GM18909 (cell line): Measurements from ENCODE around the gene MPV17.
"Not testable (repeated sequence)": the region's sequence is repeated elsewhere in the genome, so short reads cannot be mapped to it uniquely, and the experiment has no call there.

ENCODE experiments used
- ATAC-seq: cut with Tn5 transposase; IDR thresholded peaks from one replicate; pipeline ENCODE4 v1.9.1; 2021; ENCODE audit warnings: mild to moderate bottlenecking; ENCODE audit not compliant: unreplicated experiment, poor library complexity

The MPV17 gene

GRCh38 chr2:27303093-27304025, 19.5 kb downstream of the MPV17 start:
- ATAC-seq = no peak

- not testable (repeated sequence) for ATAC-seq
Measured at GRCh38 chr2:27300606-27301005, 22.3 kb downstream of the MPV17 start.

GRCh38 chr2:27298391-27299080, 24.4 kb downstream of the MPV17 start:
- ATAC-seq = no peak

GRCh38 chr2:27297195-27297594, 25.7 kb downstream of the MPV17 start:
- no peak for ATAC-seq

- no peak for ATAC-seq
Measured at GRCh38 chr2:27296481-27296880, 26.4 kb downstream of the MPV17 start.

- ATAC-seq = no peak
Measured at GRCh38 chr2:27294928-27295327, 28.0 kb downstream of the MPV17 start.

GRCh38 chr2:27291865-27292264, 31.0 kb downstream of the MPV17 start:
- ATAC-seq = no peak

GRCh38 chr2:27290549-27290948, 32.3 kb downstream of the MPV17 start:
- no peak for ATAC-seq

GRCh38 chr2:27288610-27289009, 34.3 kb downstream of the MPV17 start:
- ATAC-seq = no peak

GRCh38 chr2:27285481-27285880, 37.4 kb downstream of the MPV17 start:
- no peak for ATAC-seq

GRCh38 chr2:27284996-27285395, 37.9 kb downstream of the MPV17 start:
- ATAC-seq = no peak

- no peak for ATAC-seq
Measured at GRCh38 chr2:27282892-27283291, 40.0 kb downstream of the MPV17 start.

- no peak for ATAC-seq
Measured at GRCh38 chr2:27281855-27282559, 40.9 kb downstream of the MPV17 start, which contains the start of gene TRIM54. TSS of gene TRIM54 (plus strand) at chr2:27282429. CDS start at chr2:27282732, 303 bp downstream.

- no peak for ATAC-seq
Measured at GRCh38 chr2:27281442-27281841, 41.5 kb downstream of the MPV17 start.

GRCh38 chr2:27280826-27281225, 42.1 kb downstream of the MPV17 start:
- no peak for ATAC-seq

- ATAC-seq = no peak
Measured at GRCh38 chr2:27278010-27278409, 44.9 kb downstream of the MPV17 start.

GRCh38 chr2:27275211-27276150, 47.4 kb downstream of the MPV17 start, which contains the start of gene DNAJC5G:
TSS of gene DNAJC5G (plus strand) at chr2:27275433. CDS start at chr2:27276729, 1,296 bp downstream.
- no peak for ATAC-seq

GRCh38 chr2:27272537-27273522, 50.1 kb downstream of the MPV17 start:
- not testable (repeated sequence) for ATAC-seq
